ENCODE data around the gene MIA2.
"Not testable (repeated sequence)": the region's sequence is repeated elsewhere in the genome, so short reads cannot be mapped to it uniquely, and the experiment has no call there.

Gene MIA2

DNA sequence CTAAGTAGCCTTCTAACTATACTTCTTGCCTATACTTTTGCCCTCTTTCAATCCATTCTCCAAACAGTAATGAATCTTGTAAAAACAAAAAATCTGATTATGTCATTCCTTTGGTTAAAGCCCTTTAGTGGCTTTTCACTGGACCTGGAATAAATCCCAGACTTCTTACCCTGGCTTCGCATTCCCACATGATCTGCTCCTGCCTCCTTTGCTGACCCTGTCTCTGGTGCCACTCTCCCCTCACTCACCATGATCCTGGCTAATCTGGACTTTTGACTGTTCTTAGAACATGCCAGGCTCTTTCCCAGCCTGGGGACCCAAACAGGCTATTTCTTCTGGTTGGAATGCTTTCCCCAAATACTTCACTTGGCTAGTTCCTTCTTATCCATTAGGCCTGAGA, 7.9 kb downstream of the MIA2 start:
- Histone ChIP-seq H3K36me3 (ENCODE audit: low read depth) (no peaks in the 10 kb centered on the region), H3K27ac (ENCODE audit: poor library complexity, severe bottlenecking) (no peak overlapping the region), H3K27me3 (ENCODE audit: insufficient read depth, poor library complexity, severe bottlenecking) (no peaks in the 10 kb centered on the region), H3K4me1 (ENCODE audit: insufficient read depth, poor library complexity, severe bottlenecking) (peaks cover under 1% of the 10 kb centered on the region), H3K4me3 (ENCODE audit: severe bottlenecking) (no peak overlapping the region), H3K9me3 (ENCODE audit: severe bottlenecking) (no peaks in the 10 kb centered on the region)
- TF ChIP-seq, protein P1, sequence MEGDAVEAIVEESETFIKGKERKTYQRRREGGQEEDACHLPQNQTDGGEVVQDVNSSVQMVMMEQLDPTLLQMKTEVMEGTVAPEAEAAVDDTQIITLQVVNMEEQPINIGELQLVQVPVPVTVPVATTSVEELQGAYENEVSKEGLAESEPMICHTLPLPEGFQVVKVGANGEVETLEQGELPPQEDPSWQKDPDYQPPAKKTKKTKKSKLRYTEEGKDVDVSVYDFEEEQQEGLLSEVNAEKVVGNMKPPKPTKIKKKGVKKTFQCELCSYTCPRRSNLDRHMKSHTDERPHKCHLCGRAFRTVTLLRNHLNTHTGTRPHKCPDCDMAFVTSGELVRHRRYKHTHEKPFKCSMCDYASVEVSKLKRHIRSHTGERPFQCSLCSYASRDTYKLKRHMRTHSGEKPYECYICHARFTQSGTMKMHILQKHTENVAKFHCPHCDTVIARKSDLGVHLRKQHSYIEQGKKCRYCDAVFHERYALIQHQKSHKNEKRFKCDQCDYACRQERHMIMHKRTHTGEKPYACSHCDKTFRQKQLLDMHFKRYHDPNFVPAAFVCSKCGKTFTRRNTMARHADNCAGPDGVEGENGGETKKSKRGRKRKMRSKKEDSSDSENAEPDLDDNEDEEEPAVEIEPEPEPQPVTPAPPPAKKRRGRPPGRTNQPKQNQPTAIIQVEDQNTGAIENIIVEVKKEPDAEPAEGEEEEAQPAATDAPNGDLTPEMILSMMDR (IDR thresholded peaks at IDR 0.05; ENCODE audit: poor library complexity, severe bottlenecking), result no peak
- no peak for DNase-seq (ENCODE audit: low spot score)
- no peak for ATAC-seq (ENCODE audit: low read depth)

DNA sequence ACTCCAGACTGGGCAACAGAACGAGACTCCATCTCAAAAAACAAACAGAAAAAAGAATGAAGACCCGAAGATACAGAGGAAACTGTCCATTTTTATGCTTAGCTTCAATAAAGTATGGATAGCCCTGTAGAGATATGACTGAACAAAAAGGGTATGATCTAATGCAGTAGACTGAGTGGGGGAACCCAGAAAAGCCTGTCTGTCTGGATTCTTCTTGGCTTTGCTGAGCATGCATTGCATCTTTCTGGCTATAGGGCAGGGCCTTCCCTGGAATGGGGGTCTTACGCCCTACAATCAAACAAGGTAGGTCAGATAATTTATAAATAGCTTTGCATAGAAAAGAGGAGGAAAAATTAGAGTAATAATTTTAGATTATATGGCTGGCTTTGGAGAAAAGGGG, 10.1 kb downstream of the MIA2 start:
- Histone ChIP-seq H3K4me3 (ENCODE audit: severe bottlenecking) (no peak overlapping the region), H3K4me1 (ENCODE audit: insufficient read depth, poor library complexity, severe bottlenecking) (peaks cover 5% of the 10 kb centered on the region), H3K27me3 (ENCODE audit: insufficient read depth, poor library complexity, severe bottlenecking) (no peaks in the 10 kb centered on the region), H3K9me3 (ENCODE audit: severe bottlenecking) (no peaks in the 10 kb centered on the region), H3K36me3 (ENCODE audit: low read depth) (no peaks in the 10 kb centered on the region), H3K27ac (ENCODE audit: poor library complexity, severe bottlenecking) (no peak overlapping the region)
- TF ChIP-seq, protein P1 (IDR thresholded peaks at IDR 0.05; ENCODE audit: poor library complexity, severe bottlenecking), result no peak
- ATAC-seq (ENCODE audit: low read depth), result no peak
- no peak for DNase-seq (ENCODE audit: low spot score)

- no peaks in the 10 kb centered on the region for H3K27me3 ChIP-seq (ENCODE audit: insufficient read depth, poor library complexity, severe bottlenecking)
- peaks cover 5% of the 10 kb centered on the region for H3K4me1 ChIP-seq (ENCODE audit: insufficient read depth, poor library complexity, severe bottlenecking)
- H3K9me3 ChIP-seq (ENCODE audit: severe bottlenecking), result no peaks in the 10 kb centered on the region
- TF ChIP-seq, protein P1 (IDR thresholded peaks at IDR 0.05; ENCODE audit: poor library complexity, severe bottlenecking), result no peak
- H3K4me3 ChIP-seq (ENCODE audit: severe bottlenecking), result no peak overlapping the region
- no peak for ATAC-seq (ENCODE audit: low read depth)
- H3K27ac ChIP-seq (ENCODE audit: poor library complexity, severe bottlenecking), result no peak overlapping the region
- no peaks in the 10 kb centered on the region for H3K36me3 ChIP-seq (ENCODE audit: low read depth)
- no peak for DNase-seq (ENCODE audit: low spot score)
Observed at GRCh38 chr14:39246618-39247017, 12.9 kb downstream of the MIA2 start.

GRCh38 chr14:39247256-39247655, 13.5 kb downstream of the MIA2 start:
- H3K27me3 ChIP-seq (ENCODE audit: insufficient read depth, poor library complexity, severe bottlenecking), result no peaks in the 10 kb centered on the region
- H3K27ac ChIP-seq (ENCODE audit: poor library complexity, severe bottlenecking), result no peak overlapping the region
- H3K36me3 ChIP-seq (ENCODE audit: low read depth), result no peaks in the 10 kb centered on the region
- no peak overlapping the region for H3K4me3 ChIP-seq (ENCODE audit: severe bottlenecking)
- H3K9me3 ChIP-seq (ENCODE audit: severe bottlenecking), result no peaks in the 10 kb centered on the region
- peaks cover 5% of the 10 kb centered on the region for H3K4me1 ChIP-seq (ENCODE audit: insufficient read depth, poor library complexity, severe bottlenecking)
- TF ChIP-seq, protein P1 (IDR thresholded peaks at IDR 0.05; ENCODE audit: poor library complexity, severe bottlenecking), result no peak
- ATAC-seq (ENCODE audit: low read depth) (peak; percentile 97), DNase-seq (ENCODE audit: low spot score) (no peak)

GRCh38 chr14:39251547-39251946, 17.8 kb downstream of the MIA2 start:
- Histone ChIP-seq H3K4me3 (ENCODE audit: severe bottlenecking) (no peak overlapping the region), H3K36me3 (ENCODE audit: low read depth) (no peaks in the 10 kb centered on the region), H3K27me3 (ENCODE audit: insufficient read depth, poor library complexity, severe bottlenecking) (no peaks in the 10 kb centered on the region), H3K4me1 (ENCODE audit: insufficient read depth, poor library complexity, severe bottlenecking) (peaks cover 5% of the 10 kb centered on the region), H3K27ac (ENCODE audit: poor library complexity, severe bottlenecking) (no peak overlapping the region), H3K9me3 (ENCODE audit: severe bottlenecking) (peaks cover 6% of the 10 kb centered on the region)
- ATAC-seq (ENCODE audit: low read depth) (no peak), DNase-seq (ENCODE audit: low spot score) (no peak)
- TF ChIP-seq, protein P1 (IDR thresholded peaks at IDR 0.05; ENCODE audit: poor library complexity, severe bottlenecking), result no peak

DNA sequence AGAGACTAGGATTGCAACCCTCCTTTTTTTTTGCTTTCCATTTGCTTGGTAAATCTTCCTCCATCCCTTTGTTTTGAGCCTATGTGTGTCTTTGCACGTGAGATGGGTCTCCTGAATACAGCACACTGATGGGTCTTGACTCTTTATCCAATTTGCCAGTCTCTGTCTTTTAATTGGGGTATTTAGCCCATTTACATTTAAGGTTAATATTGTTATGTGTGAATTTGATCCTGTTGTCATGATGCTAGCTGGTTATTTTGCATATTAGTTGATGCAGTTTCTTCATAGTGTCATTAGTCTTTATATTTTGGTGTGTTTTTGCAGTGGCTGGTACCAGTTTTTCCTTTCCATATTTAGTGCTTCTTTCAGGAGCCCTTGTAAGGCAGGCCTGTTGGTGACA, 23.7 kb downstream of the MIA2 start:
- H3K36me3 ChIP-seq (ENCODE audit: low read depth); H3K27me3 ChIP-seq (ENCODE audit: insufficient read depth, poor library complexity, severe bottlenecking); H3K4me3 ChIP-seq (ENCODE audit: severe bottlenecking); ATAC-seq (ENCODE audit: low read depth); H3K4me1 ChIP-seq (ENCODE audit: insufficient read depth, poor library complexity, severe bottlenecking); H3K27ac ChIP-seq (ENCODE audit: poor library complexity, severe bottlenecking); H3K9me3 ChIP-seq (ENCODE audit: severe bottlenecking); DNase-seq (ENCODE audit: low spot score): not testable (repeated sequence)

Data from RWPE2 (cell line).